GM19035 (cell line): ENCODE data around the gene ANXA5.
"Not testable (repeated sequence)": the region's sequence is repeated elsewhere in the genome, so short reads cannot be mapped to it uniquely, and the experiment has no call there.

Experiments
- ATAC-seq: cut with Tn5 transposase; IDR thresholded peaks from one replicate; pipeline ENCODE4 v1.9.1; 2021; ENCODE audit not compliant: unreplicated experiment

ANXA5 gene

DNA sequence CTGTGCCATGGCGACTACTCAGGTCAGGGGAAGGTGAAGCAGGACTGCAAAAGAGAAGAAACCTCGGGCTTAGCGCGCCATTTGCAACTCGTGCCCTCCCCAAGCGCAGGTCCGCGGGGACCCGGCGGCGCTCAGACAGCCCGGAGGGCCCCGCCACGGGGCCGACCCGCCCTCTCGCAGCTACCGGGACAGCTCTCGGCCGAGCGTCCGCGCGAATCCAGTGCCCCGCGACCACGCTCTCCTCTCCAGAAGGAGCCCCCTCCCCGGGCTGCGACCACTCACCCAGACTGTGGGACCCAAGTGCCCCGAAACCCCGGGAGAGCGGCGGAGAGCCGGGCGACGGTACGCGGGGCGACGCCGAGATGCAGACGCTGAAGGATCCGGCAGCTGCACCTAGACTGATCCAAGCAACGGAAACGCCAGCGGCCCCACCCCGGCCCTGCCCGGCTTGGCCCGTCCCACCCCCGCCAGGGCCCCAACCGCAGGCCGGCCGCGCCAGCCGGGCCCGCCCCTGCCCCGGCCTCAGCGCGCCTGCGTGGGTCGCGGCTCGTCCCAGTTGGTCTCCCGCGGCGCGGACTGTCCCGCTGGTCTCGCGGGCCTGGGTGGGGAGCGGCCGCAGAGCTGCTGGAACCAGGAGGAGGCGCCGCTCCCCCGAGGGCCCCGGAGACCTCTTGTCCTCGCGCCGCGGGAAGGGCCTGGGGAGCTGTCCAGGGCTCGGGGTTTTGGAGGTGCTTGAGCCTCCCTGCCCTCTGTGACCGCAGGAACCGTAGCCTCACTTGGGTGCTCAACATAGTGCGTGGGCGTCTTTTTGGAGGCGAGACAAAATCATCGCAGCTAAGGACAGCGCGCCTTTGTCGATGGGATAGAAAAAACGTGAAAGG, at the start of gene ANXA5:
ANXA5 (minus strand) TSS at position 400 of the 881 bp plus-strand sequence; CDS start at position 9, 391 bp downstream.
- ATAC-seq: peak; percentile 93

DNA sequence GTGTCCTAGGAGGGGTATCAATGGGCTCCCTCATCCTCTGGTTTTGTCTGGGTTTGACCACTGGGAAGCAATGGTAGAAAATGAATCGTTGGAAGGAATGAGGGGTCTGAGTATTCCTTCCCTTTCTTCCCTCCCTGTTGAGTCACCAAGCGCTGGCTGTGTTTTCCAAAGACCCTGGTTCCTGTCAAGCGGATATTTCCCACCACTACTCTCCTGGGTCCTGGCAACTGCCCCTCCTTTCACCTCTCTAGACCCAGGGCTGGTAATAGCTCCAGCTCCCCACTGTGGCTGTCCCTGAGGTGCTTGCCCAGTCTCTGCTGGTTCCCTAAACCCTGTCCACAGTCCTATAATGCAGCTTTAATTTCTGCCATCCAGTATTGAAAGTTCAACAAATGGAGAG, 46.0 kb upstream of the ANXA5 start:
- no peak for ATAC-seq

- ATAC-seq: no peak
These were observed 45.0 kb upstream of the ANXA5 start for GRCh38 chr4:121741751-121742150.

GRCh38 chr4:121740796-121741409, 44.1 kb upstream of the ANXA5 start:
- ATAC-seq: no peak

GRCh38 chr4:121739575-121739974, 42.8 kb upstream of the ANXA5 start:
- no peak for ATAC-seq

DNA sequence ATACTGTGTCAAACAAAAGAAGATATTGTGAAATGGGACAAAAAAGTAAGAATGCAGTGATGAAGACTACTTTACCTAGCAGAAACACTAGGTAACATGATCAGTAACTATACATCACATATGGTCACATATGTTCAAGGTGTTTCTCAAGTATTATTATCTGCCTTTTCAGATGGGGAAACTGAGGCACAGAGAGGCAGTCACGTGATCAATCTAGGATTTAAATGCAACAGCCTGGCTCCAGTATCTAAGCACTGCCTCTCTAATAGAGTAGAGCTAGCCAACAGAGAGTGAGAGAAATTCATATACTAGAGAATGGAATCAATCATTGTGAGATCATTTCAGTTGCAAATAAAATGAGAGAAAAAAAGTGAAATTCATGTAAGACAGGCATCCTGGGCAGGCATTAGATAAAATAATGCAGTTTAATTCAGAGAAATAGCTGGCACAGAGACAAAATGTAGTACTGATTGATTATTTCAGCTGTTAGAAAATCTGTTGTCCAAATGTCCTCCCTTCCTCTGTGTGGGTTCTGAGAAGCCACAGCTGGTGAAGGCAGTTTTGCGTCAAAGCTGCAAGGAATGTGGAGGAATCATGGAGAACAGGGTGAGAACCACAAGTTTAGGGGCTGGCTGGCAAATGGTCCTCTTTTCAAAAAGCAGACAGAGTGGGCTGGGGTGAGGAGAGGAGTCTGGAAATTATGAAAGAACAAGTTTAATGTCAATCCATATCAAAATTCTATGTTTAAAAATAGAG, 42.2 kb upstream of the ANXA5 start:
- ATAC-seq: no peak

DNA sequence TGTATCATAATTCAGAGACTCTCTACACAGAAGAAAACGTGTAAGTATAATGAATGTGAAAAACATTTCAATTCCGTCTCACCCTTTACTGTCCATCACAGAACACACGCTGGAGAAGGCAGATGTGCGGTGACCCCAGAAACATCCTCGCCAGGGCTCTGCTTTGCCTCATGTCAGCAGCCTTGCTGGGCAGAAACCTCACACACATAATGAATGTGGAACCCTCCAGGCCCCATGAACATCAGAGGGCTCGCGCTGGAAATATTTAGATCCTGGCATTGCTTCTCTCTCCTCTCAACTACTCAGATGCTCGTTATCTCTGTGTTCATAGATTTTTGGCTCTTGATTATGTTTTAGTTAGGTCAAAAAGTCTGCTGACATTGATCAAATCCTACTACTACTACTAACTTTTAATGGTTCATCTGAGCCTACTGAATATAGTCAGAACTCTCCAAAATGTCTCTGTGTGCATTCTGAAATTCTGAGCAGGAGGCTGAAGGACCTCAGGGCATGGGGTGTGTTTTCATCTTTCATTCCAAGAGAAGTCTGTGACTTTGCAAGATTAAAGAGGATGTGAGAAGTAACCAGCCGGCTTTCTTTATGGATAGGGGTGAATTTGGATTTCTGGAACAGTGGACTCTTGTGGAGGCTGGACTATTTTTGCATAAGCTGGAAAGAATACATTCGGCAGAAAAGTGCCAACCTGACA, 41.2 kb upstream of the ANXA5 start:
- no peak for ATAC-seq

- ATAC-seq: peak; percentile 70
These were observed 40.1 kb upstream of the ANXA5 start for GRCh38 chr4:121736735-121737351.

GRCh38 chr4:121734571-121734970, 37.8 kb upstream of the ANXA5 start:
- ATAC-seq: no peak

DNA sequence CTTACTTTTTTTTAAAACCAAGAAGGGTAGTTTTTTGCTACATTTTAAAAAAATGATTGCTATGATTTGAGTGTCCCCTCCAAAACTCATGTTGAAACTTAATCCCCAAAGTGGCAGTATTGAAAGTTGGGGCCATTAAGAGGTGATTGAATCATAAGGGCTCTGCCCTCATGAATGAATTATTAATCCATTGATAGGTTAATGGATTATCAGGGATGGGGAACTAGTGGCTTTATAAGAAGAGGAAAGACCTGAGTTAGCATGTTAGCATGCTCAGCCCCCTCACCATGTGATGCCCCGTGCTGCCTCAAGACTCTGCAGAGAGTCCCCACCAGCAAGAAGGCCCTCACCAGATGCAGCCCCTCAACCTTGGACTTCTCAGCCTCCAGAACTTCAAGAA, 37.2 kb upstream of the ANXA5 start:
- no peak for ATAC-seq

DNA sequence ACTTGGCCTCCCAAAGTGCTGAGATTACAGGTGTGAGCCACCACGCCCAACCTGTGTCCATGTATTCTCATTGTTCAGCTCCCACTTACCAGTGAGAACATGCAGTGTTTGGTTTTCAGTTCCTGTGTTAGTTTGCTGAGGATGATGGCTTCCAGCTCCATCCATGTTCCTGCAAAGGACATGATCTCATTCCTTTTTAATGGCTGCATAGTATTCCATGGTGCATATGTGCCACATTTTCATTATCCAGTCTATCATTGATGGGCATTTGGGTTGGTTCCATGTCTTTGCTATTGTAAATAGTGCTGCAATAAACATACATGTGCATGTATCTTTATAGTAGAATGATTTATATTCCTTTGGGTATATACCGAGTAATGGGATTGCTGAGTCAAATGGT, 33.0 kb upstream of the ANXA5 start:
- not testable (repeated sequence) for ATAC-seq

- ATAC-seq: no peak
These were observed 32.0 kb upstream of the ANXA5 start for GRCh38 chr4:121728798-121729226.

DNA sequence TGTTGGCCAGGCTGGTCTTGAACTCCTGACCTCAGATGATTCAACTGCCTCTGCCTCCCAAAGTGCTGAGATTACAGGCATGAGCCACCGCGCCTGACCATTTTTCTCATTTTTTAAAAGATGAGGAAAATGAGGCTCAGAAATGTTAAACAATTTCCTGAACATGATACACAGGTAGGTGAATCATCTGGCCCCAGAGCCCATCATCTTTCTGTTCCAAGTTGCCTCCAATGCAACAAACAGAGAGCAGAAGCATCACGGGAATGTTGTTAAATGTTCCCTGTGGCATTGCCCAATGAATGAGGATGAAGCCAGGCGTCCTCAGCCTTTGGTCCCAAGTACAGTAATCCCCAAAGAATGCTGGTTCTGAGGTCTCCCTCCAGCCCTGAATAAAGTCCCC, 31.3 kb upstream of the ANXA5 start:
- no peak for ATAC-seq

GRCh38 chr4:121726642-121727268, 30.0 kb upstream of the ANXA5 start:
- ATAC-seq: peak; percentile 98

DNA sequence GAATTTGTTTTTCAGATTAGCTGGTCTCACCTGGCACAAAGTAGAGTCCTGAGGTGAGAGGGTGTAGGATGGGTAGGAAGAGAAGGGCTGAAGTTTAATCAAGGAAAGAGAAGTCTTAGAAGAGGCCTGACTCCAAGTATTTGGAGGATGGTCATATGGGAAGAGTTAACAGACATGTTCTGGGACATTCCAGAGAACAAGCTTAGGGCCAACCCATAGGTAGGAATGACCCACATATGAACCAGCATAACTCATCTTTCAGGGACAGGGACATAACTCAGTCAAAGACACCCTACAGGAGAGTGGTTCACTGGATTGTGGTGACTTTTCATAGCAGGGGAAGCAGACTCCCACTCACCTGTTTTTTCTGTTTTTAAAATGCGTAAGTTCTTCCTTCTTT, 27.9 kb upstream of the ANXA5 start:
- no peak for ATAC-seq

DNA sequence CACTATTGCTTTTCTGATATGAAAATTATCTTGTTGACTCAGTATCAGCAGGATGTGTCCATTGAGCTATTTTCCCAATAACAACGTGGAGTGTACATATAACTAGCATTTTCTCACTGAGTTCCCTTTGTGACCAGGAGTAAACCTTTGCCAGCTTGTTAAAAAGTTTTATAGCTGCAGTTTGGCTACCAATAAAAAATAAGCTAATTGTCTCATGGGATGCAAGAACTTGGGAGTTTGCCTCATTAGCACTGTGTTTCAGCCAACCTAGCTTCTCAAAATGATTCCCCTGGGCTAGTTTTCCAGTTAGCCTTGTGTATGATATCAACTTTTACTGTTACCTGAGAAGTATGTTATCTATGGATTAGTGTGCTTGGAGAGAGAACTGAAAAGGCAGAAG, 24.9 kb upstream of the ANXA5 start:
- ATAC-seq: no peak

- no peak for ATAC-seq
These were observed 23.3 kb upstream of the ANXA5 start for GRCh38 chr4:121720109-121720508.

- no peak for ATAC-seq
These were observed 21.0 kb upstream of the ANXA5 start for GRCh38 chr4:121717680-121718237.

DNA sequence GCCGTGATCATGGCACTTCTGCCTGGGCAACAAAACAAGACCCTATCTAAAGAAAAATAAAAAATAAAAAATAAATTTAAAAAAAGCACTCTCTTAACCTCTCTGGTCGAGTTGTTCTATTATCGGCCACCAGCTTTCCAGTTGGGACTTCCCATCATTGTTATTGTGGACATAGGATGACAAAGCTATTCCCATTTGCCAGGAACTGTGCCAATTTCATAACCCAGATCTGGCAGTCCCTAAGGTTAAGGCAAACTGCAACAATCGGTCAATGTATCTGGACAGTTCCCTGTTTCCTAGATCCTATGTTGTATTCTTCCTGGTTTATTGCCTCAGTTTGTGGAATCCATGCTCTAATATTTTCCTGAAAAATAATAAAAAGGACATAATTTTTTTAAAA, 17.8 kb upstream of the ANXA5 start:
- no peak for ATAC-seq

DNA sequence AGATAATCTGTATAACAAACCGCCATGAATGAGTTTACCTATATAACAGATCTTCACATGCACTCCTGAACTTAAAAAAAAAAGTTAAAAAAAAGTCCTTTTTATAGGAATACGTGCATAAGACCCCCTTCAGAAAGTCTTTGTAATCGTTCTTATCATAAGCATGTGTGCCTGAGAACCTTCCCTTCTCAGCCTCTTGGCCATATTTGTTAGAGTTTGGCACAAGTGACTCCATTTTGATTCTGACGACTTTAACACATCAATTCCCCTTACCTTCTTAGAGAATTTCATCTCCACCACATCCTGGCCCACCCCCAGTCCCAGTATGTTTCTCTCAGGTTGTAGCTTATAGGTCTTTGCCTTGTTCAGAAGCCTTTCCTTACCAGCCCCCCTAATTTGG, 16.0 kb upstream of the ANXA5 start:
- ATAC-seq: no peak
